ENCODE results near the gene LRRC23. TPM values are rescaled to one million over a fixed set of nuclear protein-coding genes. Genes with fewer than 3 reads are reported as not detected.

Gene LRRC23
- polyA plus RNA-seq, 3 donors: 4.9 to 6.8 (median 5.1) TPM

- H3K79me2 ChIP-seq (ENCODE audit: insufficient read depth, low read length): peaks cover 17% of the 10 kb centered on the region
- peak overlapping the region; percentile 88 for H3K4me2 ChIP-seq (replicated peaks; ENCODE audit: extremely low read depth, low read length, poor library complexity, severe bottlenecking)
- peak overlapping the region; percentile 87 for H2AFZ ChIP-seq (ENCODE audit: insufficient read depth, low read depth, low read length, poor library complexity, severe bottlenecking)
- no peaks in the 10 kb centered on the region for H3K36me3 ChIP-seq (replicated peaks in 1 of 2; ENCODE audit: control insufficient read depth in 1 of 2, insufficient read depth in 2 of 2, low read length in 2 of 2)
- no peak overlapping the region for H3K27ac ChIP-seq (ENCODE audit: low read depth in 1 of 2, low read length in 2 of 2)
- peaks cover 3 to 37% of the 10 kb centered on the region in 2 donors for H3K27me3 ChIP-seq (ENCODE audit: control insufficient read depth in 2 of 2, insufficient read depth in 2 of 2, low read length in 2 of 2)
- peaks cover 41% of the 10 kb centered on the region for H3K4me1 Mint-ChIP-seq
- peak overlapping the region; percentile 89 to 93 for H3K4me3 Mint-ChIP-seq
- H3K9me3 Mint-ChIP-seq: peaks cover 0 to 5% (median 2%) of the 10 kb centered on the region in 7 donors
- no peak for TF ChIP-seq CTCF (IDR thresholded peaks at IDR 0.05)
- DNase-seq: no peak
- peak overlapping the region in 6 of 7 donors; percentile 41 to 80 (median 67) for H3K27ac Mint-ChIP-seq
- peak overlapping the region; percentile 65 for H3K9ac ChIP-seq (ENCODE audit: insufficient read depth, low read length, poor library complexity, severe bottlenecking)
- H3K4me1 ChIP-seq (ENCODE audit: control insufficient read depth in 1 of 2, insufficient read depth in 2 of 2, low read length in 2 of 2): peaks cover 33 to 40% of the 10 kb centered on the region in 2 donors
- intact Hi-C loops (cut with micrococcal nuclease): no loop called here
- H3K36me3 Mint-ChIP-seq: peaks cover 7 to 15% of the 10 kb centered on the region in 2 donors
- peaks cover 32 to 57% (median 47%) of the 10 kb centered on the region in 3 donors for H3K27me3 Mint-ChIP-seq (ENCODE audit: low read depth in 3 of 3)
- 0% methylated on average over 11 of the region's 19 CpGs for WGBS (ENCODE audit: insufficient coverage)
- H3K9me3 ChIP-seq (replicated peaks in 1 of 2; ENCODE audit: control insufficient read depth in 1 of 2, insufficient read depth in 1 of 2, low read length in 2 of 2): no peaks in the 10 kb centered on the region
- H4K20me1 ChIP-seq (ENCODE audit: insufficient read depth, low read length): no peaks in the 10 kb centered on the region
- H3K4me3 ChIP-seq (replicated peaks in 1 of 3; ENCODE audit: low read depth in 2 of 3, low read length in 3 of 3): peak overlapping the region; percentile 27 to 80 (median 50)
Measured at GRCh38 chr12:6928703-6929407, 24.2 kb downstream of the LRRC23 start.

- H3K4me3 ChIP-seq (replicated peaks in 1 of 3; ENCODE audit: low read depth in 2 of 3, low read length in 3 of 3): peak overlapping the region in 1 of 3 experiments; percentile 80
- no peak overlapping the region for H3K27ac ChIP-seq (ENCODE audit: low read depth in 1 of 2, low read length in 2 of 2)
- peaks cover 16 to 21% of the 10 kb centered on the region in 2 donors for H3K36me3 Mint-ChIP-seq
- no peaks in the 10 kb centered on the region for H4K20me1 ChIP-seq (ENCODE audit: insufficient read depth, low read length)
- peaks cover 0 to 5% (median 2%) of the 10 kb centered on the region in 7 donors for H3K9me3 Mint-ChIP-seq
- intact Hi-C loops (cut with micrococcal nuclease): no loop called here
- peak overlapping the region in 4 of 7 donors; percentile 38 to 73 (median 60) for H3K27ac Mint-ChIP-seq
- H3K4me1 ChIP-seq (ENCODE audit: control insufficient read depth in 1 of 2, insufficient read depth in 2 of 2, low read length in 2 of 2): peaks cover 29 to 34% of the 10 kb centered on the region in 2 donors
- H3K27me3 Mint-ChIP-seq (ENCODE audit: low read depth in 3 of 3): peaks cover 32 to 55% (median 43%) of the 10 kb centered on the region in 3 donors
- no peaks in the 10 kb centered on the region for H3K9me3 ChIP-seq (replicated peaks in 1 of 2; ENCODE audit: control insufficient read depth in 1 of 2, insufficient read depth in 1 of 2, low read length in 2 of 2)
- no peak for TF ChIP-seq CTCF (IDR thresholded peaks at IDR 0.05)
- H3K27me3 ChIP-seq (ENCODE audit: control insufficient read depth in 2 of 2, insufficient read depth in 2 of 2, low read length in 2 of 2): peaks cover 3 to 37% of the 10 kb centered on the region in 2 donors
- H3K36me3 ChIP-seq (replicated peaks in 1 of 2; ENCODE audit: control insufficient read depth in 1 of 2, insufficient read depth in 2 of 2, low read length in 2 of 2): no peaks in the 10 kb centered on the region
- WGBS (ENCODE audit: insufficient coverage): 92% methylated on average over 3 of the region's 7 CpGs
- DNase-seq: no peak
- peak overlapping the region; percentile 65 for H3K9ac ChIP-seq (ENCODE audit: insufficient read depth, low read length, poor library complexity, severe bottlenecking)
- peak overlapping the region; percentile 89 to 93 for H3K4me3 Mint-ChIP-seq
- peak overlapping the region; percentile 88 for H3K4me2 ChIP-seq (replicated peaks; ENCODE audit: extremely low read depth, low read length, poor library complexity, severe bottlenecking)
- H3K79me2 ChIP-seq (ENCODE audit: insufficient read depth, low read length): peaks cover 17% of the 10 kb centered on the region
- H2AFZ ChIP-seq (ENCODE audit: insufficient read depth, low read depth, low read length, poor library complexity, severe bottlenecking): no peak overlapping the region
- peaks cover 38% of the 10 kb centered on the region for H3K4me1 Mint-ChIP-seq
Measured at GRCh38 chr12:6929466-6930452, 25.1 kb downstream of the LRRC23 start.

Measured in CD14-positive monocyte (primary cell).